HS-5 (cell line): ENCODE results near the gene CGB1.
A peak's percentile ranks its signal among the peaks of the same experiment; 100 is the strongest.
"Not testable (repeated sequence)": the region's sequence is repeated elsewhere in the genome, so short reads cannot be mapped to it uniquely, and the experiment has no call there.

Experiments
- DNase-seq: peaks from one replicate; pipeline ENCODE4 v3.0.0-alpha.2; 2012; ENCODE audit warnings: low read depth

The CGB1 gene

GRCh38 chr19:49036815-49037214 is at the start of gene CGB1:
Gene CGB1 (minus strand): TSS chr19:49036895. CDS start chr19:49036711, 184 bp downstream.
- DNase-seq = not testable (repeated sequence)

GRCh38 chr19:49086296-49086695 is 49.6 kb upstream of the CGB1 start:
- no peak for DNase-seq

GRCh38 chr19:49085868-49086232 is 49.2 kb upstream of the CGB1 start:
- no peak for DNase-seq

- peak; percentile 92 for DNase-seq
Measured at GRCh38 chr19:49085020-49085867, 48.5 kb upstream of the CGB1 start, which contains the start of gene SNRNP70. Gene SNRNP70 (plus strand): TSS chr19:49085451. CDS start chr19:49086415, 964 bp downstream.

- DNase-seq = no peak
Measured at GRCh38 chr19:49084206-49085019, 47.7 kb upstream of the CGB1 start.

- no peak for DNase-seq
Measured at GRCh38 chr19:49081273-49081672, 44.6 kb upstream of the CGB1 start.

GRCh38 chr19:49080392-49080791 is 43.7 kb upstream of the CGB1 start:
- DNase-seq = no peak

- DNase-seq = not testable (repeated sequence)
Measured at GRCh38 chr19:49074869-49075268, 38.2 kb upstream of the CGB1 start.

- no peak for DNase-seq
Measured at GRCh38 chr19:49073514-49074378, 37.1 kb upstream of the CGB1 start.

- DNase-seq = no peak
Measured at GRCh38 chr19:49071860-49072547, 35.3 kb upstream of the CGB1 start.

- no peak for DNase-seq
Measured at GRCh38 chr19:49070416-49070815, 33.7 kb upstream of the CGB1 start.

- no peak for DNase-seq
Measured at GRCh38 chr19:49069026-49069425, 32.3 kb upstream of the CGB1 start.

- DNase-seq = no peak
Measured at GRCh38 chr19:49067554-49067953, 30.9 kb upstream of the CGB1 start.

GRCh38 chr19:49065905-49066512 is 29.3 kb upstream of the CGB1 start:
- no peak for DNase-seq

- DNase-seq = no peak
Measured at GRCh38 chr19:49064768-49065611, 28.3 kb upstream of the CGB1 start, which contains the start of gene NTF4. Gene NTF4 (minus strand): TSS chr19:49064818. CDS start chr19:49061997, 2,821 bp downstream.

GRCh38 chr19:49064029-49064629 is 27.4 kb upstream of the CGB1 start:
- DNase-seq = no peak

GRCh38 chr19:49061445-49061844 is 24.8 kb upstream of the CGB1 start:
- DNase-seq = no peak

- DNase-seq = no peak
Measured at GRCh38 chr19:49061000-49061399, 24.3 kb upstream of the CGB1 start.

GRCh38 chr19:49059053-49059452 is 22.4 kb upstream of the CGB1 start:
- DNase-seq = no peak

- DNase-seq = no peak
Measured at GRCh38 chr19:49058562-49058961, 21.9 kb upstream of the CGB1 start.
